Calu3 (cell line): Measurements from ENCODE around the gene TRIM38. TPM values are rescaled to one million over a fixed set of nuclear protein-coding genes. Genes with fewer than 3 reads are reported as not detected.
A peak's percentile ranks its signal among the peaks of the same experiment; 100 is the strongest.
"Not testable (repeated sequence)": the region's sequence is repeated elsewhere in the genome, so short reads cannot be mapped to it uniquely, and the experiment has no call there.

Experiments
- BruUV-seq: library from RNA; stranded (reverse); fragments of 400-500 nt; replicated peaks from 2 replicates; lab custom pipeline; 2021; lab: Mats Ljungman, UMichigan
- CTCF ChIA-PET: fragments of 300-600 bp; sonication (Branson Sonifier 250); formaldehyde crosslinking; loops from one replicate; lab custom pipeline; 2022; ENCODE audit warnings: antibody characterized with exemption; lab: Charles Lee
- DNase-seq: peaks from one replicate; pipeline ENCODE4 v3.0.0; 2022
- H3K27ac Mint-ChIP-seq: one replicate; pipeline ENCODE4 v1.8.0; 2022; ENCODE audit warnings: mixed read lengths; ENCODE audit not compliant: unreplicated experiment
- H3K27me3 Mint-ChIP-seq: one replicate; pipeline ENCODE4 v1.8.0; 2022; ENCODE audit warnings: mixed read lengths; ENCODE audit not compliant: unreplicated experiment
- H3K36me3 Mint-ChIP-seq: one replicate; pipeline ENCODE4 v1.8.0; 2022; ENCODE audit warnings: mild to moderate bottlenecking, moderate library complexity, mixed read lengths; ENCODE audit not compliant: insufficient read depth, unreplicated experiment
- H3K4me1 Mint-ChIP-seq: one replicate; pipeline ENCODE4 v1.8.0; 2022; ENCODE audit warnings: mild to moderate bottlenecking, low read depth, mixed read lengths; ENCODE audit not compliant: unreplicated experiment
- H3K4me3 Mint-ChIP-seq: one replicate; pipeline ENCODE4 v1.8.0; 2022; ENCODE audit warnings: mild to moderate bottlenecking, low read depth, moderate library complexity, mixed read lengths; ENCODE audit not compliant: unreplicated experiment
- H3K9me3 Mint-ChIP-seq: one replicate; pipeline ENCODE4 v1.8.0; 2022; ENCODE audit warnings: low read depth, mixed read lengths; ENCODE audit not compliant: unreplicated experiment
- intact Hi-C: fragments of 100-400 bp; cut with micrococcal nuclease; formaldehyde crosslinking; loops from one replicate; pipeline ENCODE4 v1.10.0; 2022; ENCODE audit not compliant: unreplicated experiment
- total RNA-seq: library from RNA; stranded (reverse); gene quantifications from 2 replicates; pipeline ENCODE4 v1.2.3, GENCODE V29; 2022
- TF ChIP-seq, protein P1 (sequence below): fragments of 200-600 bp; IDR thresholded peaks from one replicate; pipeline ENCODE4 v1.8.0; 2022; ENCODE audit warnings: antibody characterized with exemption; ENCODE audit not compliant: unreplicated experiment

TRIM38 gene
- total RNA-seq, 1 experiment from 2014 or later, result 20.6 TPM

DNA sequence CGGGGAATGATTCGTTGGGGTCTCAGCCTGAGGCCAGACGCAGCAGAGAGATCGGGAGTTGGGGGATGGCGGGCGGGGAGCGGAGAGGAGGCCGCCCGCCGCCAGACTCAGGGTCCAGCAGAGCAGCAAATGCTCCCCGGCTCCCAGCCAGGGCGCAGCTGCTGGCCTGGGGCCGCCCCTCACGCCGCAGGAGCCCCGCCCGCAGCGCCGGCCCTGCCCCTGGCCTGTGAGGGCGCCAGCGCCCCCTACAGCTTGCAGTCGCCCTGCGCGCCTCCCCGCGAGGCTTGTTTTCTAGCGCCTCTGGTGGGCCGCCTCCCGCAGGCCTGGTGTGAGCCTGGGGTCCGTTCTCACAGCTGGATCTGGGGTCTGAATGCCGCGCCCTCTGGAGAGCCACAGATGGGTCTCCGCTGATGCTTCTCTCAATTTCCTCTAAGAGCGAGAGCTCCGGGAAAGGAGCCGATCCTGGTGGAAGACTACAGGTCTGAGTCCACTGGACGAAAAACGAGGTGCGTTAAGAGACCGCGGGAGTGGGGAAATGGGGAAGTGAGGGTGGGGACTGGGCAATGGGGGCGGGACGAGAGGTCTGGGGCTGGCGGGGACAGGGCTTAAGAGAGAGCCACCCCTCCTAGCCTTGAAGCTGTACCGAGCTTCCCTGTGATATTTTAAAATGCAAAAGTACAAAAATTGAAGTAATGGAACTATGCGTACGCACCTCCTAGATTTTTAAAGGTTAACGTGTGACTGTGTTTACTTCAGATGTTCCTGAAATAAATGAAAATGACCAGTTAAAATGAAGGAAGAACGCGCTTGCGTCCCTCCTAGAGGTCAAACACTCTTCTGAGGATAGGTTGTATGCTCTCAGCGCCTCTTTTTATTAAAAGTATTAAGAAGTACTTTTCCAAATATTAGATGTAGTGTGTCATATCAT, 30.1 kb downstream of the TRIM38 start:
- CTCF ChIA-PET, result interaction anchor here (0.5 to 2.8 kb wide), 9 partner anchors 9 to 820 kb away, joined by 3 to 24 read pairs (median 4); a partner anchor contains a TSS
- TSS peak; percentile 86 for BruUV-seq
- peaks cover 41% of the 10 kb centered on the region for H3K36me3 Mint-ChIP-seq
- intact Hi-C loops, result no loop called here
- H3K27ac Mint-ChIP-seq, result peak overlapping the region; percentile 82
- H3K4me1 Mint-ChIP-seq, result peaks cover 15% of the 10 kb centered on the region
- H3K27me3 Mint-ChIP-seq, result no peaks in the 10 kb centered on the region
- no peaks in the 10 kb centered on the region for H3K9me3 Mint-ChIP-seq
- peak overlapping the region; percentile 87 for H3K4me3 Mint-ChIP-seq
- peak; percentile 99 for DNase-seq
- TF ChIP-seq, protein P1, sequence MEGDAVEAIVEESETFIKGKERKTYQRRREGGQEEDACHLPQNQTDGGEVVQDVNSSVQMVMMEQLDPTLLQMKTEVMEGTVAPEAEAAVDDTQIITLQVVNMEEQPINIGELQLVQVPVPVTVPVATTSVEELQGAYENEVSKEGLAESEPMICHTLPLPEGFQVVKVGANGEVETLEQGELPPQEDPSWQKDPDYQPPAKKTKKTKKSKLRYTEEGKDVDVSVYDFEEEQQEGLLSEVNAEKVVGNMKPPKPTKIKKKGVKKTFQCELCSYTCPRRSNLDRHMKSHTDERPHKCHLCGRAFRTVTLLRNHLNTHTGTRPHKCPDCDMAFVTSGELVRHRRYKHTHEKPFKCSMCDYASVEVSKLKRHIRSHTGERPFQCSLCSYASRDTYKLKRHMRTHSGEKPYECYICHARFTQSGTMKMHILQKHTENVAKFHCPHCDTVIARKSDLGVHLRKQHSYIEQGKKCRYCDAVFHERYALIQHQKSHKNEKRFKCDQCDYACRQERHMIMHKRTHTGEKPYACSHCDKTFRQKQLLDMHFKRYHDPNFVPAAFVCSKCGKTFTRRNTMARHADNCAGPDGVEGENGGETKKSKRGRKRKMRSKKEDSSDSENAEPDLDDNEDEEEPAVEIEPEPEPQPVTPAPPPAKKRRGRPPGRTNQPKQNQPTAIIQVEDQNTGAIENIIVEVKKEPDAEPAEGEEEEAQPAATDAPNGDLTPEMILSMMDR, result peak; percentile 94

DNA sequence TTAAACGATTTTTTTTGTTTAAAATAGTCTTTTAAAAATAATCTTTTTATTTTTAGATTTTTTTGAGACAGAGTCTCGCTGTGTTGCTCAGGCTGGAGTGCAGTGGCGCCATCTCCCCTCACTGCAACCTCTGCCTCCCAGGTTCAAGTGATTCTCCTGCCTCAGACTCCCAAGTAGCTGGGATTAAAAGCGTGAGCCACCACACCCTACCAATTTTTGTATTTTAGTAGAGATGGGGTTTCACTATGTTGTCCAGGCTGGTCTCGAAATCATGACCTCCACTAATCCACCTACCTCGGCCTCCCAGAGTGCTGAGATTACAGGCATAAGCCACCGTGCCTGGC, 30.7 kb downstream of the TRIM38 start:
- intact Hi-C loops, result not testable (repeated sequence)

DNA sequence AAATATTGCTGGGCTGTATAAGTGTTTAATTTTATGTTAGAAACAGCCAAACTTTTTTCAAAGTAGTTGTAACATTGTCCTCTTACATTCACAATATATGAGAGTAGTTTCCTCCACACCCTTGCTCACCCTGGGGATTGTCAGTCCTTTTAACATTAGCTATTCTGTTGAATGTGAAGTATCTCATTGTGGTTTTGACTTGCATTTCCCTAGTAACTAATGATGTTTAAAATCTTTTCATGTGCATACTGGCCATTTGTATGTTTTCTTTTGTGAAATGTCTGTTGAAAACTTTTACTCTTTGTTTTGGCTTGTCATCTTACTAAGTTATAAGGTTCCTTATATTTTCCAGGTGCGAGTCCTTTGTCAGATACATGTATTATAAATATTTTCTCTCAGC, 32.9 kb downstream of the TRIM38 start:
- Mint-ChIP-seq H3K27me3 (no peaks in the 10 kb centered on the region), H3K4me1 (peaks cover 23% of the 10 kb centered on the region), H3K4me3 (no peak overlapping the region), H3K27ac (no peak overlapping the region), H3K36me3 (peaks cover 25% of the 10 kb centered on the region), H3K9me3 (no peaks in the 10 kb centered on the region)
- BruUV-seq, result no TSS peak
- DNase-seq, result no peak
- intact Hi-C loops, result no loop called here
- TF ChIP-seq, protein P1, result no peak
- CTCF ChIA-PET, result interaction anchor here (0.5 kb wide), 1 partner anchor 12 kb away, joined by 4 read pairs; no protein-coding TSS in a partner anchor

More for the DNA sequence above, 30.7 kb downstream of the TRIM38 start:
- H3K27me3 Mint-ChIP-seq, H3K9me3 Mint-ChIP-seq, DNase-seq, BruUV-seq: not testable (repeated sequence)
- Mint-ChIP-seq H3K4me3 (peak overlapping the region; percentile 87), H3K27ac (peak overlapping the region; percentile 82), H3K4me1 (peaks cover 22% of the 10 kb centered on the region), H3K36me3 (peaks cover 35% of the 10 kb centered on the region)
- CTCF ChIA-PET, result interaction anchor here (0.5 to 2.8 kb wide), 7 partner anchors 8 to 70 kb away, joined by 3 to 24 read pairs (median 4); a partner anchor contains a TSS

DNA sequence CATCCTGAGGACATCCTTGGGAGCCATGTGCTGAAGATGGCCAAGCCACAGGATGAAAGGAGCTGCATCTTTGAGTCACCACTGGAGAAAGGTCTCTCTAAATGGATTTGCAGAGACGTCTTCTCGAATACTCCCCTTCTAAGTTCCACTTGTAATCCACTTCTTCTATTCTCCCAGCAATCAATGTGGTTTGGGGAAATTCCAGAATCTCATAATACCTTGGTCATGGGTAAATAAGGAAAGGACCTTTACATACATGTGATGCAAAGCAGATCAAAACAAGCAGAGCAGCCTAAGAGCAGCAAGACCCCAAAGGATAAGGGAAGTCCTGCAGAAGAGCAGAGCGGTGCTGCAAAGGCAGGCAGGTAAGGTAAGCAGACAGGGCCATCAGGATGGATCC, 35.3 kb downstream of the TRIM38 start:
- Mint-ChIP-seq H3K27me3 (no peaks in the 10 kb centered on the region), H3K36me3 (peaks cover 7% of the 10 kb centered on the region), H3K27ac (no peak overlapping the region), H3K9me3 (no peaks in the 10 kb centered on the region), H3K4me3 (no peak overlapping the region), H3K4me1 (peaks cover 23% of the 10 kb centered on the region)
- DNase-seq, result no peak
- intact Hi-C loops, result no loop called here
- TF ChIP-seq, protein P1, result no peak
- CTCF ChIA-PET, result interaction anchor here (0.5 kb wide), 1 partner anchor 105 kb away, joined by 3 read pairs; no protein-coding TSS in a partner anchor
- no TSS peak for BruUV-seq
